Smooth muscle cell of the umbilical artery (primary cell): ENCODE results near the gene MKLN1. TPM values are rescaled to one million over a fixed set of nuclear protein-coding genes. Genes with fewer than 3 reads are reported as not detected.

Source experiments
- total RNA-seq: library from RNA; depleted of rRNA; stranded (reverse); fragments of >200 nt; gene quantifications from 2 replicates; pipeline ENCODE4 v1.2.3, GENCODE V29; 2014

MKLN1 gene
- 41.3 and 57.6 TPM in 2 replicates for total RNA-seq

GRCh38 chr7:131327626-131328376, at the start of gene MKLN1:
TSS of gene MKLN1 (plus strand) at chr7:131327876. CDS start at chr7:131327900, 24 bp downstream.

Other genes with a start within 250 kb of the MKLN1 start
- gene PODXL, start 228.8 kb downstream of the MKLN1 start, total RNA-seq, result 0.59 and 3.5 TPM in 2 replicates